ENCODE data around the gene FGB.

FGB gene

DNA sequence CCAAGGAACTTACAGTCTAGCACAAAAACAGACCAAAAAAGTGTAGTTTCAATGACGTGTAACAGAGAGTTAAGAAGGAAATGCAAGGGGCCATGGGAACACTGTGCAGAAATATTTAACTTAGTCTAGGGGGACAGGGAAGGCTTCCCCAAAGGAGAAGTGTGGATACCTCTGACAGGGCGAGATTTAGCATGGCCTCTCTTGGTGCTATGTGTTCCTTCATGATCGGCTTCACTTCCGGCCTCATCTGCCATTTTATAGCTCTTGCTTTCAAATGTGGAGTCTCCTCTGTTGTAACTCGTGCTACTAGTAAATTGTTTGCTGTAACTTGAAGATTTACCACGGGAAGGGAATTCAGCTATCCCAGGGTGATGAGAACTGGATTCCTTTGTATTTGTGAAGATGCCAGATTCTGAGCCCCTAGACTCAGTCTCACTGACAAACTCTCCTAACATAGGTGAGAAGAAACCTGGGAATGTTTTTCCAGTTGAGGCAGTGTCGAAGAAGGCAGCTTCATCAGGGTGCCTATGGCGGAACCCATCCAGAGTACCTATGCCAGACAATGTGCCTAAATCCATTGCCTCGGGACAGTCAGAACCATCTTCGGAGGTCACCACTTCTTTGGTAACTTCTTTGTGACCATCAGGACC, 22.7 kb downstream of the FGB start:
- no peaks in the 10 kb centered on the region for H4K20me1 ChIP-seq (ENCODE audit: insufficient read depth, low read length)
- H3F3A ChIP-seq (ENCODE audit: insufficient read depth, low read length), result no peaks in the 10 kb centered on the region
- H3K9ac ChIP-seq (ENCODE audit: low read length), result no peak overlapping the region
- H2AFZ ChIP-seq (ENCODE audit: low read length), result no peak overlapping the region
- TF ChIP-seq, protein P1, sequence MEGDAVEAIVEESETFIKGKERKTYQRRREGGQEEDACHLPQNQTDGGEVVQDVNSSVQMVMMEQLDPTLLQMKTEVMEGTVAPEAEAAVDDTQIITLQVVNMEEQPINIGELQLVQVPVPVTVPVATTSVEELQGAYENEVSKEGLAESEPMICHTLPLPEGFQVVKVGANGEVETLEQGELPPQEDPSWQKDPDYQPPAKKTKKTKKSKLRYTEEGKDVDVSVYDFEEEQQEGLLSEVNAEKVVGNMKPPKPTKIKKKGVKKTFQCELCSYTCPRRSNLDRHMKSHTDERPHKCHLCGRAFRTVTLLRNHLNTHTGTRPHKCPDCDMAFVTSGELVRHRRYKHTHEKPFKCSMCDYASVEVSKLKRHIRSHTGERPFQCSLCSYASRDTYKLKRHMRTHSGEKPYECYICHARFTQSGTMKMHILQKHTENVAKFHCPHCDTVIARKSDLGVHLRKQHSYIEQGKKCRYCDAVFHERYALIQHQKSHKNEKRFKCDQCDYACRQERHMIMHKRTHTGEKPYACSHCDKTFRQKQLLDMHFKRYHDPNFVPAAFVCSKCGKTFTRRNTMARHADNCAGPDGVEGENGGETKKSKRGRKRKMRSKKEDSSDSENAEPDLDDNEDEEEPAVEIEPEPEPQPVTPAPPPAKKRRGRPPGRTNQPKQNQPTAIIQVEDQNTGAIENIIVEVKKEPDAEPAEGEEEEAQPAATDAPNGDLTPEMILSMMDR (IDR thresholded peaks at IDR 0.05; ENCODE audit: low read length), result no peak
- TF ChIP-seq EZH2phosphoT487 (IDR thresholded peaks at IDR 0.05; ENCODE audit: low read length), result no peak
- no peak for TF ChIP-seq EZH2 (optimal IDR thresholded peaks at IDR 0.05; ENCODE audit: low read depth, low read length)
- no peaks in the 10 kb centered on the region for H3K9me3 ChIP-seq (replicated peaks; ENCODE audit: insufficient read depth, low read length)
- H3K4me1 ChIP-seq (ENCODE audit: low read length), result no peaks in the 10 kb centered on the region
- H3K4me2 ChIP-seq (ENCODE audit: low read depth, low read length), result no peak overlapping the region
- no peaks in the 10 kb centered on the region for H3K27me3 ChIP-seq (replicated peaks; ENCODE audit: insufficient read depth, low read length)
- H3K27ac ChIP-seq (ENCODE audit: low read length), result no peak overlapping the region
- H3K4me3 ChIP-seq (ENCODE audit: low read length), result no peak overlapping the region
- H3K79me2 ChIP-seq (ENCODE audit: low read length), result no peaks in the 10 kb centered on the region
- no peak for DNase-seq
- H3K9me2 ChIP-seq (replicated peaks; ENCODE audit: insufficient read depth, low read length), result no peaks in the 10 kb centered on the region
- no peaks in the 10 kb centered on the region for H3K36me3 ChIP-seq (replicated peaks; ENCODE audit: insufficient read depth, low read length)

DNA sequence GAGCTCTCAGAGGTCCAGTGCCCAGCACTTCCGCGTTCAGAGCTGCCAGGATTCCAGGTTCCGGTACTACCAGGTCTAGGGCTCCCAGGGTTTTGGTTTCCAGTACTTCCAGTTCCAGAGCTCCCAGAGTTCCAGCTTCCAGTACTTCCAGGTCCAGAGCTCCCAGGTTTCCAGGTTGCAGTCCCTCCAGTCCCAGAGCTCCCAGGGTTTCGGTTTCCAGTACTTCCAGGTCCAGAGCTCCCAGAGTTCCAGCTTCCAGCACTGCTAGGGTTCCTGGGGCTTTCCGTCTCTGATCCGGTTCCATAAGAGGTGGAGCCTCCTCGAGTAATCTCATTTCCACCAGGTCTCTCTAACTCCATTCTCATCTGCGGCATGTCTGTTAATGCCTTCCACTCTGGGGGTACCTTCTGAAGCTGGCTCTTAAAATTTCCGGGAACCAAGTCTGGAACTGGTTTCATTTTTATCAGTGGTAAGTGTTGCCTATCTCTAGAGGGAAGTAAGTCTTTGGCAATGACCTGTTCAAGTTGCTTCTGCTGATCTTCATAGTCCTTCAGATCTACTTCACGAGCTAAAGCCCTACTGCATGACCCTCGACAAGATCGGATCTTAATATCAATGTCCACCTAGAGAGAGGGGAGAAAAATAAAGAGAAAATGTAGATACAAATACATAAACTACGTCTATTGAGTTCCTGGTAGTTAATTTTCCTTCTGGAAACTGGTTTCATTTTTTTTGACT, 23.7 kb downstream of the FGB start:
- no peak overlapping the region for H2AFZ ChIP-seq (ENCODE audit: low read length)
- no peaks in the 10 kb centered on the region for H3K79me2 ChIP-seq (ENCODE audit: low read length)
- no peak for DNase-seq
- H3K4me1 ChIP-seq (ENCODE audit: low read length), result no peaks in the 10 kb centered on the region
- TF ChIP-seq, protein P1 (IDR thresholded peaks at IDR 0.05; ENCODE audit: low read length), result no peak
- no peak for TF ChIP-seq EZH2 (optimal IDR thresholded peaks at IDR 0.05; ENCODE audit: low read depth, low read length)
- no peak for TF ChIP-seq EZH2phosphoT487 (IDR thresholded peaks at IDR 0.05; ENCODE audit: low read length)
- H3K27ac ChIP-seq (ENCODE audit: low read length), result no peak overlapping the region
- no peaks in the 10 kb centered on the region for H3K9me2 ChIP-seq (replicated peaks; ENCODE audit: insufficient read depth, low read length)
- H3K4me3 ChIP-seq (ENCODE audit: low read length), result no peak overlapping the region
- H3K4me2 ChIP-seq (ENCODE audit: low read depth, low read length), result no peak overlapping the region
- H4K20me1 ChIP-seq (ENCODE audit: insufficient read depth, low read length), result no peaks in the 10 kb centered on the region
- H3F3A ChIP-seq (ENCODE audit: insufficient read depth, low read length), result no peaks in the 10 kb centered on the region
- H3K36me3 ChIP-seq (replicated peaks; ENCODE audit: insufficient read depth, low read length), result no peaks in the 10 kb centered on the region
- no peak overlapping the region for H3K9ac ChIP-seq (ENCODE audit: low read length)
- no peaks in the 10 kb centered on the region for H3K27me3 ChIP-seq (replicated peaks; ENCODE audit: insufficient read depth, low read length)
- no peaks in the 10 kb centered on the region for H3K9me3 ChIP-seq (replicated peaks; ENCODE audit: insufficient read depth, low read length)

DNA sequence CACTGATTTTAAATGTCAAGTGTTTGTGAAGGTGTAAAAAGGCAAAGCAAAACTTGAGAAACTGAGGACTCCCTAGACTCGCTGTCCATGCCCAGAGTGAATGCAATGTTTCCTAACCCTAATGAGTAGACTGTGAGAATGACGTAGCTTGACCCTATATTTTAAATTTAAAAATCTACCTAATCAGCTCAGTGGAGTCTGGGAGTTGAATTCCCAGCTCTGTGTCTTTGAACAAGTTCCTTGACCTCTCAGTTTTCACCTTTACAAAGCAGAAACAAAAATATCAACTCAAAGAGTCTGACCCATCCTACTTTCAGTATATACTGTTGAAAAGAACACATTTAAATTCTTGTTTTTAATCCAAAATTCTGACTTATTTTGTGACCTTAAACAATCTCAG, 25.4 kb downstream of the FGB start:
- H3K27ac ChIP-seq (ENCODE audit: low read length), result no peak overlapping the region
- no peak overlapping the region for H3K9ac ChIP-seq (ENCODE audit: low read length)
- no peaks in the 10 kb centered on the region for H3K4me1 ChIP-seq (ENCODE audit: low read length)
- H3K4me3 ChIP-seq (ENCODE audit: low read length), result no peak overlapping the region
- no peaks in the 10 kb centered on the region for H3K79me2 ChIP-seq (ENCODE audit: low read length)
- H3K9me3 ChIP-seq (replicated peaks; ENCODE audit: insufficient read depth, low read length), result no peaks in the 10 kb centered on the region
- H3K9me2 ChIP-seq (replicated peaks; ENCODE audit: insufficient read depth, low read length), result no peaks in the 10 kb centered on the region
- TF ChIP-seq EZH2phosphoT487 (IDR thresholded peaks at IDR 0.05; ENCODE audit: low read length), result no peak
- TF ChIP-seq, protein P1 (IDR thresholded peaks at IDR 0.05; ENCODE audit: low read length), result no peak
- TF ChIP-seq EZH2 (optimal IDR thresholded peaks at IDR 0.05; ENCODE audit: low read depth, low read length), result no peak
- H3K4me2 ChIP-seq (ENCODE audit: low read depth, low read length), result no peak overlapping the region
- H3F3A ChIP-seq (ENCODE audit: insufficient read depth, low read length), result no peaks in the 10 kb centered on the region
- no peaks in the 10 kb centered on the region for H3K36me3 ChIP-seq (replicated peaks; ENCODE audit: insufficient read depth, low read length)
- no peak overlapping the region for H2AFZ ChIP-seq (ENCODE audit: low read length)
- H3K27me3 ChIP-seq (replicated peaks; ENCODE audit: insufficient read depth, low read length), result no peaks in the 10 kb centered on the region
- H4K20me1 ChIP-seq (ENCODE audit: insufficient read depth, low read length), result no peaks in the 10 kb centered on the region
- DNase-seq, result no peak

Measured in MM.1S (cell line).